ENCODE data around the gene C1orf52. TPM values are rescaled to one million over a fixed set of nuclear protein-coding genes. Genes with fewer than 3 reads are reported as not detected.

Gene C1orf52
- total and polyA plus RNA-seq, 9 of the 15 experiments (the other 6 are each of a cell fraction or from before 2014, with no cell fraction given), result 17.0 to 38.5 (median 33.0) TPM

DNA sequence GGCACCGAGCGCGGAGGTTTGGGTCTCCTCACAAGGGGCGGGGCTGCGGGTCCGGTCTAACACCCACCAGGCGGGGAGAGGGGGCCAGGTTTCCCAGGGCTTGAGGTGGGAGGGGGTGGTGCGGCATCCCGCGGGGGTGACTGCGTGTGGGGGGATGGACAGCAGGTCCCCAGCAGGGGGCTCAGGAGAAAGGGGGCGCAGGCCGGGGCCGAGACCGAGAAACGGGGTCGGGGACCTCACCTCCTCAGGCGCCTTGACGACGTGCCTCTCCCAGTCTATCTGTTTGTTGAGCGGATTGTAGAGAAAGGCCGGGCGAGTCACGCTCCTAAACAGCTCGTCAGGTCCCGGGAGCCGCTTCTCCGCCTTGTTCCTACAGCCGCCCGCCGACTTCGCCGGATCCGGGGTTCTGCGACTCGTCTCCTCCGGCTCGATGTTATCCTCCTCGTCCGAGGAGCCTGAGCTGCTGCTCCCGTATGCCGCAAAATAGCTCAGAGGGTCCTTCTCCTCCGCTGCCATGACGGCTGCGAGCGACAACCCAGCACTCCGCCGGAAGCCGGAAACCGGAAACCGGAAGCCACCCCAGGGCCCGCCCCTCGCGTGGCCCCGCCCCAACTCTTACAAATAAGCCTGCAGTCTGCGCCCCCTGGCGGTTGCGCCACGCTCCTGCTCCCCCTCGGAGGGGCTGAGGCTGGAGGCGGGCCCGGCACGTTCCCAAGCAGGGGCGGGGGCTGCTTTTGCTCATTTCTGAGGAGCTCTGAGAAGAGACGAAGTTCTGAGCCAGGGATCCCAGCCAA is at the start of gene C1orf52 (continued):
- TF ChIP-seq, protein P1, sequence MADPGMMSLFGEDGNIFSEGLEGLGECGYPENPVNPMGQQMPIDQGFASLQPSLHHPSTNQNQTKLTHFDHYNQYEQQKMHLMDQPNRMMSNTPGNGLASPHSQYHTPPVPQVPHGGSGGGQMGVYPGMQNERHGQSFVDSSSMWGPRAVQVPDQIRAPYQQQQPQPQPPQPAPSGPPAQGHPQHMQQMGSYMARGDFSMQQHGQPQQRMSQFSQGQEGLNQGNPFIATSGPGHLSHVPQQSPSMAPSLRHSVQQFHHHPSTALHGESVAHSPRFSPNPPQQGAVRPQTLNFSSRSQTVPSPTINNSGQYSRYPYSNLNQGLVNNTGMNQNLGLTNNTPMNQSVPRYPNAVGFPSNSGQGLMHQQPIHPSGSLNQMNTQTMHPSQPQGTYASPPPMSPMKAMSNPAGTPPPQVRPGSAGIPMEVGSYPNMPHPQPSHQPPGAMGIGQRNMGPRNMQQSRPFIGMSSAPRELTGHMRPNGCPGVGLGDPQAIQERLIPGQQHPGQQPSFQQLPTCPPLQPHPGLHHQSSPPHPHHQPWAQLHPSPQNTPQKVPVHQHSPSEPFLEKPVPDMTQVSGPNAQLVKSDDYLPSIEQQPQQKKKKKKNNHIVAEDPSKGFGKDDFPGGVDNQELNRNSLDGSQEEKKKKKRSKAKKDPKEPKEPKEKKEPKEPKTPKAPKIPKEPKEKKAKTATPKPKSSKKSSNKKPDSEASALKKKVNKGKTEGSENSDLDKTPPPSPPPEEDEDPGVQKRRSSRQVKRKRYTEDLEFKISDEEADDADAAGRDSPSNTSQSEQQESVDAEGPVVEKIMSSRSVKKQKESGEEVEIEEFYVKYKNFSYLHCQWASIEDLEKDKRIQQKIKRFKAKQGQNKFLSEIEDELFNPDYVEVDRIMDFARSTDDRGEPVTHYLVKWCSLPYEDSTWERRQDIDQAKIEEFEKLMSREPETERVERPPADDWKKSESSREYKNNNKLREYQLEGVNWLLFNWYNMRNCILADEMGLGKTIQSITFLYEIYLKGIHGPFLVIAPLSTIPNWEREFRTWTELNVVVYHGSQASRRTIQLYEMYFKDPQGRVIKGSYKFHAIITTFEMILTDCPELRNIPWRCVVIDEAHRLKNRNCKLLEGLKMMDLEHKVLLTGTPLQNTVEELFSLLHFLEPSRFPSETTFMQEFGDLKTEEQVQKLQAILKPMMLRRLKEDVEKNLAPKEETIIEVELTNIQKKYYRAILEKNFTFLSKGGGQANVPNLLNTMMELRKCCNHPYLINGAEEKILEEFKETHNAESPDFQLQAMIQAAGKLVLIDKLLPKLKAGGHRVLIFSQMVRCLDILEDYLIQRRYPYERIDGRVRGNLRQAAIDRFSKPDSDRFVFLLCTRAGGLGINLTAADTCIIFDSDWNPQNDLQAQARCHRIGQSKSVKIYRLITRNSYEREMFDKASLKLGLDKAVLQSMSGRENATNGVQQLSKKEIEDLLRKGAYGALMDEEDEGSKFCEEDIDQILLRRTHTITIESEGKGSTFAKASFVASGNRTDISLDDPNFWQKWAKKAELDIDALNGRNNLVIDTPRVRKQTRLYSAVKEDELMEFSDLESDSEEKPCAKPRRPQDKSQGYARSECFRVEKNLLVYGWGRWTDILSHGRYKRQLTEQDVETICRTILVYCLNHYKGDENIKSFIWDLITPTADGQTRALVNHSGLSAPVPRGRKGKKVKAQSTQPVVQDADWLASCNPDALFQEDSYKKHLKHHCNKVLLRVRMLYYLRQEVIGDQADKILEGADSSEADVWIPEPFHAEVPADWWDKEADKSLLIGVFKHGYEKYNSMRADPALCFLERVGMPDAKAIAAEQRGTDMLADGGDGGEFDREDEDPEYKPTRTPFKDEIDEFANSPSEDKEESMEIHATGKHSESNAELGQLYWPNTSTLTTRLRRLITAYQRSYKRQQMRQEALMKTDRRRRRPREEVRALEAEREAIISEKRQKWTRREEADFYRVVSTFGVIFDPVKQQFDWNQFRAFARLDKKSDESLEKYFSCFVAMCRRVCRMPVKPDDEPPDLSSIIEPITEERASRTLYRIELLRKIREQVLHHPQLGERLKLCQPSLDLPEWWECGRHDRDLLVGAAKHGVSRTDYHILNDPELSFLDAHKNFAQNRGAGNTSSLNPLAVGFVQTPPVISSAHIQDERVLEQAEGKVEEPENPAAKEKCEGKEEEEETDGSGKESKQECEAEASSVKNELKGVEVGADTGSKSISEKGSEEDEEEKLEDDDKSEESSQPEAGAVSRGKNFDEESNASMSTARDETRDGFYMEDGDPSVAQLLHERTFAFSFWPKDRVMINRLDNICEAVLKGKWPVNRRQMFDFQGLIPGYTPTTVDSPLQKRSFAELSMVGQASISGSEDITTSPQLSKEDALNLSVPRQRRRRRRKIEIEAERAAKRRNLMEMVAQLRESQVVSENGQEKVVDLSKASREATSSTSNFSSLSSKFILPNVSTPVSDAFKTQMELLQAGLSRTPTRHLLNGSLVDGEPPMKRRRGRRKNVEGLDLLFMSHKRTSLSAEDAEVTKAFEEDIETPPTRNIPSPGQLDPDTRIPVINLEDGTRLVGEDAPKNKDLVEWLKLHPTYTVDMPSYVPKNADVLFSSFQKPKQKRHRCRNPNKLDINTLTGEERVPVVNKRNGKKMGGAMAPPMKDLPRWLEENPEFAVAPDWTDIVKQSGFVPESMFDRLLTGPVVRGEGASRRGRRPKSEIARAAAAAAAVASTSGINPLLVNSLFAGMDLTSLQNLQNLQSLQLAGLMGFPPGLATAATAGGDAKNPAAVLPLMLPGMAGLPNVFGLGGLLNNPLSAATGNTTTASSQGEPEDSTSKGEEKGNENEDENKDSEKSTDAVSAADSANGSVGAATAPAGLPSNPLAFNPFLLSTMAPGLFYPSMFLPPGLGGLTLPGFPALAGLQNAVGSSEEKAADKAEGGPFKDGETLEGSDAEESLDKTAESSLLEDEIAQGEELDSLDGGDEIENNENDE (IDR thresholded peaks at IDR 0.05; ENCODE audit: low read depth, low read length), result no peak
- TF ChIP-seq ZNF143 (CRISPR knock-in tag; IDR thresholded peaks at IDR 0.05) (no peak), ELF1 (tag; IDR thresholded peaks at IDR 0.05) (peak; percentile 90), SNIP1 (IDR thresholded peaks at IDR 0.05; ENCODE audit: low read depth) (no peak), L3MBTL2 (IDR thresholded peaks at IDR 0.05) (peak; percentile 66), HDAC1 (IDR thresholded peaks at IDR 0.05) (peak in 1 of 2 experiments; percentile 84; a peak in 2 of 4 replicates), DDX20 (tag; IDR thresholded peaks at IDR 0.05; ENCODE audit: low read depth) (no peak), KLF1 (tag; IDR thresholded peaks at IDR 0.05) (no peak), CBFB (CRISPR knock-in tag; IDR thresholded peaks at IDR 0.05) (no peak), SNRNP70 (optimal IDR thresholded peaks at IDR 0.05; ENCODE audit: low read depth, low read length) (no peak), BCOR (IDR thresholded peaks at IDR 0.05) (no peak), MEIS2 (IDR thresholded peaks at IDR 0.05; ENCODE audit: partially characterized antibody) (no peak), TSC22D4 (tag; IDR thresholded peaks at IDR 0.05) (no peak)
- TF ChIP-seq, protein P2, sequence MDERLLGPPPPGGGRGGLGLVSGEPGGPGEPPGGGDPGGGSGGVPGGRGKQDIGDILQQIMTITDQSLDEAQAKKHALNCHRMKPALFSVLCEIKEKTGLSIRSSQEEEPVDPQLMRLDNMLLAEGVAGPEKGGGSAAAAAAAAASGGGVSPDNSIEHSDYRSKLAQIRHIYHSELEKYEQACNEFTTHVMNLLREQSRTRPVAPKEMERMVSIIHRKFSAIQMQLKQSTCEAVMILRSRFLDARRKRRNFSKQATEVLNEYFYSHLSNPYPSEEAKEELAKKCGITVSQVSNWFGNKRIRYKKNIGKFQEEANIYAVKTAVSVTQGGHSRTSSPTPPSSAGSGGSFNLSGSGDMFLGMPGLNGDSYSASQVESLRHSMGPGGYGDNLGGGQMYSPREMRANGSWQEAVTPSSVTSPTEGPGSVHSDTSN (CRISPR knock-in tag; IDR thresholded peaks at IDR 0.05; ENCODE audit: low read depth), result no peak
- TF ChIP-seq, protein P2 (tag; conservative IDR thresholded peaks at IDR 0.05; ENCODE audit: low read depth), result no peak
